ENCODE measurements around the gene GLG1. TPM values are rescaled to one million over a fixed set of nuclear protein-coding genes. Genes with fewer than 3 reads are reported as not detected.

The GLG1 gene
- total RNA-seq, 3 donors from 2014 or later (not counting 1 experiment from before 2014, with no cell fraction given) = 184 to 225 (median 188) TPM

GRCh38 chr16:74605332-74605731 lies 1.6 kb downstream of the GLG1 start:
- peaks cover 36% of the 10 kb centered on the region for H3K4me1 ChIP-seq (ENCODE audit: control insufficient read depth, insufficient read depth, low read length)
- DNase-seq (no peak), ATAC-seq (no peak)
- H3K36me3 ChIP-seq (ENCODE audit: control insufficient read depth, insufficient read depth, low read length) = no peaks in the 10 kb centered on the region
- peak overlapping the region; percentile 95 for H3K4me3 Mint-ChIP-seq
- no peaks in the 10 kb centered on the region for H3K36me3 Mint-ChIP-seq
- H3K4me1 Mint-ChIP-seq = peaks cover 52 to 62% of the 10 kb centered on the region in 2 donors
- H3K27me3 ChIP-seq (ENCODE audit: control insufficient read depth, insufficient read depth, low read length) = no peaks in the 10 kb centered on the region
- no peaks in the 10 kb centered on the region for H3K9me3 Mint-ChIP-seq
- TF ChIP-seq CTCF (IDR thresholded peaks at IDR 0.05) = no peak
- H3K9me3 ChIP-seq (ENCODE audit: control insufficient read depth, insufficient read depth, low read length) = no peaks in the 10 kb centered on the region
- H3K4me3 ChIP-seq (ENCODE audit: low read length) = no peak overlapping the region
- WGBS (ENCODE audit: insufficient coverage) = 78% methylated on average over 6 of the region's 6 CpGs
- peak overlapping the region; percentile 94 to 95 for H3K27ac Mint-ChIP-seq
- intact Hi-C loops (cut with micrococcal nuclease) = no loop called here
- no peaks in the 10 kb centered on the region for H3K27me3 Mint-ChIP-seq (ENCODE audit: low read depth in 2 of 2)
- no peak overlapping the region for H3K27ac ChIP-seq (ENCODE audit: low read length)

GRCh38 chr16:74603848-74604247 lies 3.1 kb downstream of the GLG1 start:
- no peaks in the 10 kb centered on the region for H3K27me3 Mint-ChIP-seq (ENCODE audit: low read depth in 2 of 2)
- H3K36me3 ChIP-seq (ENCODE audit: control insufficient read depth, insufficient read depth, low read length) = no peaks in the 10 kb centered on the region
- no peaks in the 10 kb centered on the region for H3K36me3 Mint-ChIP-seq
- no peaks in the 10 kb centered on the region for H3K9me3 Mint-ChIP-seq
- no peak for DNase-seq
- no peaks in the 10 kb centered on the region for H3K9me3 ChIP-seq (ENCODE audit: control insufficient read depth, insufficient read depth, low read length)
- no peak overlapping the region for H3K4me3 ChIP-seq (ENCODE audit: low read length)
- no peak for ATAC-seq
- no peak for TF ChIP-seq CTCF (IDR thresholded peaks at IDR 0.05)
- intact Hi-C loops (cut with micrococcal nuclease) = no loop called here
- H3K4me1 Mint-ChIP-seq = peaks cover 66 to 76% of the 10 kb centered on the region in 2 donors
- peaks cover 43% of the 10 kb centered on the region for H3K4me1 ChIP-seq (ENCODE audit: control insufficient read depth, insufficient read depth, low read length)
- no peak overlapping the region for H3K27ac ChIP-seq (ENCODE audit: low read length)
- H3K27me3 ChIP-seq (ENCODE audit: control insufficient read depth, insufficient read depth, low read length) = no peaks in the 10 kb centered on the region
- peak overlapping the region; percentile 71 for H3K4me3 Mint-ChIP-seq
- H3K27ac Mint-ChIP-seq = peak overlapping the region; percentile 94 to 95
- WGBS (ENCODE audit: insufficient coverage) = 96% methylated on average over 4 of the region's 4 CpGs

- Histone ChIP-seq H3K27ac (ENCODE audit: low read length) (peak overlapping the region; percentile 46), H3K9me3 (ENCODE audit: control insufficient read depth, insufficient read depth, low read length) (no peaks in the 10 kb centered on the region), H3K27me3 (ENCODE audit: control insufficient read depth, insufficient read depth, low read length) (no peaks in the 10 kb centered on the region), H3K36me3 (ENCODE audit: control insufficient read depth, insufficient read depth, low read length) (peaks cover 3% of the 10 kb centered on the region), H3K4me1 (ENCODE audit: control insufficient read depth, insufficient read depth, low read length) (peaks cover 40% of the 10 kb centered on the region), H3K4me3 (ENCODE audit: low read length) (no peak overlapping the region)
- Mint-ChIP-seq H3K4me1 (peaks cover 60 to 73% of the 10 kb centered on the region in 2 donors), H3K36me3 (no peaks in the 10 kb centered on the region), H3K27ac (peak overlapping the region; percentile 84 to 87), H3K27me3 (ENCODE audit: low read depth in 2 of 2) (no peaks in the 10 kb centered on the region), H3K4me3 (peak overlapping the region; percentile 83), H3K9me3 (no peaks in the 10 kb centered on the region)
- ATAC-seq = peak; percentile 87 to 88 (median 88)
- TF ChIP-seq CTCF (IDR thresholded peaks at IDR 0.05) = no peak
- intact Hi-C loops (cut with micrococcal nuclease) = no loop called here
- WGBS (ENCODE audit: insufficient coverage) = 45% methylated on average over 7 of the region's 9 CpGs
- peak; percentile 37 to 83 for DNase-seq
Measured at GRCh38 chr16:74601126-74601871, 5.6 kb downstream of the GLG1 start.

Measured in natural killer cell (primary cell).